GM12878 (cell line): Measurements from ENCODE around the gene DNMT3A.

Experiments
- ASH2L ChIP-seq: fragments of 300-600, 200-600 bp; sonication (generic); IDR thresholded peaks from 2 replicates; pipeline ENCODE4 v1.6.1; 2017; ENCODE audit warnings: low read depth, mild to moderate bottlenecking, borderline replicate concordance
- BRCA1 ChIP-seq: IDR thresholded peaks from 2 replicates; pipeline ENCODE4 v1.6.1; 2011; ENCODE audit warnings: low read depth, low read length, improper control_type of control experiment
- CHD2 ChIP-seq: IDR thresholded peaks from 2 replicates; pipeline ENCODE4 v1.6.1; 2011; ENCODE audit warnings: low read depth, low read length, improper control_type of control experiment, borderline replicate concordance
- CTCF ChIP-seq, 3 experiments: IDR thresholded peaks in 2 of 3; conservative IDR thresholded peaks in 1 of 3; 2 replicates each; pipeline ENCODE4 v1.5.1; 2011; ENCODE audit warnings: low read depth in 3 of 3, low read length in 3 of 3, mild to moderate bottlenecking in 3 of 3, control low read depth in 2 of 3, moderate library complexity in 2 of 3, inconsistent platforms in 1 of 3, mixed read lengths in 1 of 3; ENCODE audit not compliant: control insufficient read depth in 2 of 3, insufficient read depth in 1 of 3; ENCODE audit errors: extremely low read depth in 1 of 3
- EP300 ChIP-seq, 2 experiments: fragments of 150-350 bp in 1 of 2; IDR thresholded peaks; 2 replicates each; pipeline ENCODE4 v1.6.1; 2011 to 2012; ENCODE audit warnings: low read depth in 2 of 2, low read length in 2 of 2, borderline replicate concordance in 1 of 2, improper control_type of control experiment in 1 of 2, inconsistent platforms in 1 of 2; ENCODE audit not compliant: control insufficient read depth in 1 of 2
- ESRRA ChIP-seq: IDR thresholded peaks from 2 replicates; pipeline ENCODE4 v1.6.1; 2012; ENCODE audit warnings: mild to moderate bottlenecking, low read length, improper control_type of control experiment
- LARP7 ChIP-seq: fragments of 450-650 bp; IDR thresholded peaks from 2 replicates; pipeline ENCODE4 v1.6.1; 2017; ENCODE audit warnings: mild to moderate bottlenecking
- SMAD1 ChIP-seq: fragments of 450-650 bp; IDR thresholded peaks from 2 replicates; pipeline ENCODE4 v1.6.1; 2018; ENCODE audit warnings: mild to moderate bottlenecking, low read depth; ENCODE audit not compliant: partially characterized antibody

- TF ChIP-seq CHD2 (no peak), EP300 (IDR thresholded peaks at IDR 0.05; ENCODE audit: borderline replicate concordance in 1 of 2, control insufficient read depth in 1 of 2, low read depth in 2 of 2, low read length in 2 of 2) (no peak), ASH2L (no peak), SMAD1 (no peak), BRCA1 (no peak), CTCF (IDR thresholded peaks at IDR 0.05 in 2 of 3, conservative IDR thresholded peaks at IDR 0.05 in 1 of 3; ENCODE audit: control insufficient read depth in 2 of 3, extremely low read depth in 1 of 3, insufficient read depth in 1 of 3, low read depth in 3 of 3, low read length in 3 of 3) (no peak), LARP7 (no peak), ESRRA (no peak)
Observed at GRCh38 chr2:25293145-25293544, 48.6 kb downstream of the DNMT3A start.
